ENCODE data around the gene DESI1. TPM values are rescaled to one million over a fixed set of nuclear protein-coding genes. Genes with fewer than 3 reads are reported as not detected.

DESI1 gene
- total RNA-seq, 2 experiments from 2014 or later = 48.0 to 55.1 TPM

DNA sequence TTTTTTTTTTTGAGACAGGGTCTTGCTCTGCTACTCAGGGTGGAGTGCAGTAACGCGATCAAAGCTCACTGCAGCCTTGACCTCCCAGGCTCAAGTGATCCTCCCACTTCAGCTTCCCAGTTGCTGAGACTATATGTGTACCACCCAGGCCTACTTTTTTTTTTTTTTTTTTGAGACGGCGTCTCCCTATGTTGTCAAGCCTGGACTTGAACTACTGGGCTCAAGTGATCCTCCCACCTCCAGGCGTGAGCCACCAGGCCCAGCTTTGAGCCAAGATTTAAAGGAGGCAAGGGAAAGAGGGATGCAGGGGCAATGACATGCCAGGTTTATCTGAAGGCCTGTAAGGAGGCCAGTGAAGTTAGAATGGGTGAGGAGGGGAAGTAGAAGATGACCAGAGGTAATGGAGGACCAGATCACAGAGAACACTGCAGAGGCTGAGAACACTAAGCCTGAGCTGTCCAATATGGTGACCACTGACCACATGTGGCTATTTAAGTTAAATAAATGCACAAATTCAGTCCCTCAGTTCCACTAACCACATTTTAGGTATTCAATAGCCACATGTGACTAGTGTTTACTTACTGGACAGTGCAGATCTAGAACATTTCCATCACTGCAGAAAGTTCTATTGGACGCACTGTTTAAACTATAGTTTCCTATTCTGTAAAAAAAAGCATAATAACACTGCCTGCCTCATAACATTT lies 8.1 kb downstream of the DESI1 start:
- Mint-ChIP-seq H3K27ac (no peak overlapping the region), H3K9me3 (no peaks in the 10 kb centered on the region), H3K27me3 (no peaks in the 10 kb centered on the region), H3K4me3 (no peak overlapping the region), H3K36me3 (ENCODE audit: low read depth) (peaks cover 41% of the 10 kb centered on the region), H3K4me1 (ENCODE audit: low read depth) (peaks cover 20% of the 10 kb centered on the region)
- intact Hi-C loops (cut with micrococcal nuclease) = no loop called here
- CTCF ChIA-PET = interaction anchor here (0.8 to 1.2 kb wide), 2 partner anchors 16 to 54 kb away, joined by 3 to 4 read pairs; no protein-coding TSS in a partner anchor
- ATAC-seq = no peak
- no peak for DNase-seq
- TF ChIP-seq, protein P1, sequence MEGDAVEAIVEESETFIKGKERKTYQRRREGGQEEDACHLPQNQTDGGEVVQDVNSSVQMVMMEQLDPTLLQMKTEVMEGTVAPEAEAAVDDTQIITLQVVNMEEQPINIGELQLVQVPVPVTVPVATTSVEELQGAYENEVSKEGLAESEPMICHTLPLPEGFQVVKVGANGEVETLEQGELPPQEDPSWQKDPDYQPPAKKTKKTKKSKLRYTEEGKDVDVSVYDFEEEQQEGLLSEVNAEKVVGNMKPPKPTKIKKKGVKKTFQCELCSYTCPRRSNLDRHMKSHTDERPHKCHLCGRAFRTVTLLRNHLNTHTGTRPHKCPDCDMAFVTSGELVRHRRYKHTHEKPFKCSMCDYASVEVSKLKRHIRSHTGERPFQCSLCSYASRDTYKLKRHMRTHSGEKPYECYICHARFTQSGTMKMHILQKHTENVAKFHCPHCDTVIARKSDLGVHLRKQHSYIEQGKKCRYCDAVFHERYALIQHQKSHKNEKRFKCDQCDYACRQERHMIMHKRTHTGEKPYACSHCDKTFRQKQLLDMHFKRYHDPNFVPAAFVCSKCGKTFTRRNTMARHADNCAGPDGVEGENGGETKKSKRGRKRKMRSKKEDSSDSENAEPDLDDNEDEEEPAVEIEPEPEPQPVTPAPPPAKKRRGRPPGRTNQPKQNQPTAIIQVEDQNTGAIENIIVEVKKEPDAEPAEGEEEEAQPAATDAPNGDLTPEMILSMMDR (IDR thresholded peaks at IDR 0.05) = no peak
- POLR2A ChIA-PET = interaction anchor here (0.6 to 1.1 kb wide), 3 partner anchors 23 to 63 kb away, joined by 3 to 4 read pairs (median 3); partner anchors contain the start of gene PMM1

DNA sequence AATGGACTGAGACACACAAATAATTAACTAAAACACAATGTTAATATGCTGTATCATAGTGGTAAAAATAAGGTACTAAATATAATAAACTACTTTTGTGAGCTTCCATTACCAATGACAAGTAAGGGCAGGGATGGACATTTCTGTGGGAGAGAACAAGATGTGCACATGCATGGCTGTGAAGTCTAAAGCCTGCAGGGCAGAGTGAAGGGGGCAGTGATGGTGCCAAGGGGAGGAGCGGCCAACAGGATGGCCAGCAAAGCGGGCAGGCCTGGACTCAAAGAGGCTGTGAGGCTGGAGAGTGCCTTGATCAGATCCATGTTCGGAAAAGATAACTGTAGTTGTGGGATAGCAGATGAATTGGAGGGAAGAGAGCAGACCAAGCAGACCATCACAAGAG lies 12.5 kb downstream of the DESI1 start:
- no peak overlapping the region for H3K27ac Mint-ChIP-seq
- intact Hi-C loops (cut with micrococcal nuclease) = no loop called here
- CTCF ChIA-PET = interaction anchor here (1.1 kb wide), 1 partner anchor 12 kb away, joined by 3 read pairs; no protein-coding TSS in a partner anchor

DNA sequence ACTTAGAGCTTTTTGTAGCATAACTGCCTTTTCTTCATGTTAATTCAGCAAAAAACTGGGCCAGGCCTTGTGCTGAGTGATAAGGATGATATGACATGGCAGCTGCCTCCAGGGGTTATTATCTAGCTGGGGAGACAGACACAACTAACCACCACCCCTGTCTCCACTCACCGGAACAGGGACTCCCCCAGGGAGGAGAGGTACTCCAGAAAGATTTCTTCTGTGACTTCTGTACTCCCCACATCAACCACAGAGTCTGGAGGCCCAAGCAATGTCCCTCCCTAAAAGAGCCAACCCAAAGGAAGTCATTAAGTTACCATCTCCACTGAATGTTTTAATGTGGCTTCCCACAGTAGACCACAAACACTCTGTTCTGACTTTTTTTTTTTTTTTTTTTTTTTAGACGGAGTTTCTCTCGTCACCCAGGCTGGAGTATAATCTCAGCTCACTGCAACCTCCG lies 16.9 kb downstream of the DESI1 start:
- Mint-ChIP-seq H3K36me3 (ENCODE audit: low read depth) (peaks cover 69% of the 10 kb centered on the region), H3K27me3 (no peaks in the 10 kb centered on the region), H3K9me3 (no peaks in the 10 kb centered on the region), H3K4me1 (ENCODE audit: low read depth) (peaks cover 33% of the 10 kb centered on the region), H3K4me3 (peak overlapping the region; percentile 13), H3K27ac (peak overlapping the region; percentile 65)
- POLR2A ChIA-PET = interaction anchor here (0.6 to 3.1 kb wide), 8 partner anchors 13 to 1531 kb away, joined by 3 to 26 read pairs (median 3); partner anchors contain the start of genes DESI1, PMM1 and XRCC6
- intact Hi-C loops (cut with micrococcal nuclease) = no loop called here
- TF ChIP-seq, protein P1 (IDR thresholded peaks at IDR 0.05) = no peak
- DNase-seq = peak; percentile 88
- ATAC-seq = peak; percentile 98
- CTCF ChIA-PET = interaction anchor here (0.8 to 2.5 kb wide), 4 partner anchors 12 to 17 kb away, joined by 3 to 10 read pairs (median 4); partner anchors contain the start of genes DESI1, PMM1 and XRCC6

More for the DNA sequence above, 12.5 kb downstream of the DESI1 start:
- DNase-seq (no peak), ATAC-seq (no peak)
- Mint-ChIP-seq H3K36me3 (ENCODE audit: low read depth) (peaks cover 59% of the 10 kb centered on the region), H3K27me3 (no peaks in the 10 kb centered on the region), H3K9me3 (no peaks in the 10 kb centered on the region), H3K4me1 (ENCODE audit: low read depth) (peaks cover 22% of the 10 kb centered on the region), H3K4me3 (no peak overlapping the region)
- TF ChIP-seq, protein P1 (IDR thresholded peaks at IDR 0.05) = no peak
- POLR2A ChIA-PET = interaction anchor here (0.8 to 1.2 kb wide), 2 partner anchors 11 to 19 kb away, joined by 3 to 6 read pairs; partner anchors contain the start of gene PMM1

DNA sequence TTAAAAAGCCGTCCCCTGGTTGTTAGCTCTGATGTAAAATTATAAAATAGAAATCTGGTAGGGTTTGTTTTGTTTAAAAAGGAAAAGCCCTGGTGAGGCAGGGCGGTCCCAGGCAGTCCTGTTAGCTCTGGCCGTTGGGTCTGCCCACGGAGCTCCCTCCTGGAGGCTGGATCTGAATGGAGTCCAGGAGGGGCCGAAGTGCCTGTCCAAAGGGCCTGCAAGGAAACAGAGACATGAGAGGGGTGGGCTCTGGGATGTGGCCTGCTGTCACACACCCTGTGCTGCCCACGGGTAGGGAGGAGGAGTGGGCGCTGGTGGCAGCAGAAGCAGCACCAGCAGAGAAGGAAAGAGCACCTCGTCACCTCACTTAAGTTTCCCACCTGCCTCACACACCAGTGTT lies 19.9 kb downstream of the DESI1 start:
- H3K4me1 Mint-ChIP-seq (ENCODE audit: low read depth) = peaks cover 33% of the 10 kb centered on the region
- H3K9me3 Mint-ChIP-seq = no peaks in the 10 kb centered on the region
- H3K27me3 Mint-ChIP-seq = no peaks in the 10 kb centered on the region
- no peak overlapping the region for H3K4me3 Mint-ChIP-seq
- TF ChIP-seq, protein P1 (IDR thresholded peaks at IDR 0.05) = no peak
- no peak overlapping the region for H3K27ac Mint-ChIP-seq
- DNase-seq = no peak
- peaks cover 57% of the 10 kb centered on the region for H3K36me3 Mint-ChIP-seq (ENCODE audit: low read depth)
- intact Hi-C loops (cut with micrococcal nuclease) = no loop called here
- ChIA-PET CTCF (no interaction called here), POLR2A (interaction anchor here (0.6 kb wide), 1 partner anchor 63 kb away, joined by 3 read pairs; no protein-coding TSS in a partner anchor)
- ATAC-seq = no peak

Measured in activated CD8-positive, alpha-beta T cell treated with anti-CD3 and anti-CD28 coated beads for 36 hours (primary cell).